ENCODE measurements around the gene GRIA1. TPM values are rescaled to one million over a fixed set of nuclear protein-coding genes. Genes with fewer than 3 reads are reported as not detected.

GRIA1 gene
- total RNA-seq, 1 experiment from 2014 or later = not detected

DNA sequence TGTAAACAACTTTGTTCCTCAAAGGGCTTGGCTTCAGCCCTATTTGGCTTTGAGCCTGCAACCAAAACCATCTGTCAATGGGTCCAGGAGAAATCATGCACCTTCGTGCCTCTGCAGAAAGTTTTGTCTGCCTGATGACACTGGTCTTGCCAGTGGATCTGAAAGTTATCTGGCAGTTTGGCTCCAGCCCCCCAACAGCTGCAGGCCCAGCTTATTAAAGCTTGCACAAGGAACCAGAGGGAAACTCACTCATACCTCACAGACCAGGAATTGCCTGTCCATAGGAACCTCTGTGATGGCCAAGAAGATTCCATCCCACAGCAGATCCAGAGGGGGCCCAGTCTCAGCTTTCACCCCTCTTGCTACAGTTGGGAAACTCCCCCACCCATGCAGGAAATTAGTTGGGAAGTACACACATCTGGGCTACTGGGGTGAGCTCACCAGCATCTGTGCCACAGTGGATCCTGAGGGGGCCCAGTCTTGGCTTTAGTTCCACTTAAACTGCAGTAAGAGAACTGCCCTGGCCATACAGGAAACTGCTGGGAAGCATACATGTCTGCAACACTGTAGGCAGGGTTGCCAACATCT, 265.5 kb downstream of the GRIA1 start:
- no peak for DNase-seq (ENCODE audit: low read depth, low spot score)
- ChIA-PET CTCF (no interaction called here), POLR2A (no interaction called here)
- TF ChIP-seq TCF7L2 (IDR thresholded peaks at IDR 0.05; ENCODE audit: low read depth, low read length) (no peak), SIN3A (IDR thresholded peaks at IDR 0.05; ENCODE audit: borderline replicate concordance, insufficient read depth, low read depth, low read length) (no peak), POLR2AphosphoS5 (IDR thresholded peaks at IDR 0.05; ENCODE audit: low read depth, low read length) (no peak)
- TF ChIP-seq, protein P1, sequence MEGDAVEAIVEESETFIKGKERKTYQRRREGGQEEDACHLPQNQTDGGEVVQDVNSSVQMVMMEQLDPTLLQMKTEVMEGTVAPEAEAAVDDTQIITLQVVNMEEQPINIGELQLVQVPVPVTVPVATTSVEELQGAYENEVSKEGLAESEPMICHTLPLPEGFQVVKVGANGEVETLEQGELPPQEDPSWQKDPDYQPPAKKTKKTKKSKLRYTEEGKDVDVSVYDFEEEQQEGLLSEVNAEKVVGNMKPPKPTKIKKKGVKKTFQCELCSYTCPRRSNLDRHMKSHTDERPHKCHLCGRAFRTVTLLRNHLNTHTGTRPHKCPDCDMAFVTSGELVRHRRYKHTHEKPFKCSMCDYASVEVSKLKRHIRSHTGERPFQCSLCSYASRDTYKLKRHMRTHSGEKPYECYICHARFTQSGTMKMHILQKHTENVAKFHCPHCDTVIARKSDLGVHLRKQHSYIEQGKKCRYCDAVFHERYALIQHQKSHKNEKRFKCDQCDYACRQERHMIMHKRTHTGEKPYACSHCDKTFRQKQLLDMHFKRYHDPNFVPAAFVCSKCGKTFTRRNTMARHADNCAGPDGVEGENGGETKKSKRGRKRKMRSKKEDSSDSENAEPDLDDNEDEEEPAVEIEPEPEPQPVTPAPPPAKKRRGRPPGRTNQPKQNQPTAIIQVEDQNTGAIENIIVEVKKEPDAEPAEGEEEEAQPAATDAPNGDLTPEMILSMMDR (IDR thresholded peaks at IDR 0.05) = no peak
- TF ChIP-seq, protein P2, sequence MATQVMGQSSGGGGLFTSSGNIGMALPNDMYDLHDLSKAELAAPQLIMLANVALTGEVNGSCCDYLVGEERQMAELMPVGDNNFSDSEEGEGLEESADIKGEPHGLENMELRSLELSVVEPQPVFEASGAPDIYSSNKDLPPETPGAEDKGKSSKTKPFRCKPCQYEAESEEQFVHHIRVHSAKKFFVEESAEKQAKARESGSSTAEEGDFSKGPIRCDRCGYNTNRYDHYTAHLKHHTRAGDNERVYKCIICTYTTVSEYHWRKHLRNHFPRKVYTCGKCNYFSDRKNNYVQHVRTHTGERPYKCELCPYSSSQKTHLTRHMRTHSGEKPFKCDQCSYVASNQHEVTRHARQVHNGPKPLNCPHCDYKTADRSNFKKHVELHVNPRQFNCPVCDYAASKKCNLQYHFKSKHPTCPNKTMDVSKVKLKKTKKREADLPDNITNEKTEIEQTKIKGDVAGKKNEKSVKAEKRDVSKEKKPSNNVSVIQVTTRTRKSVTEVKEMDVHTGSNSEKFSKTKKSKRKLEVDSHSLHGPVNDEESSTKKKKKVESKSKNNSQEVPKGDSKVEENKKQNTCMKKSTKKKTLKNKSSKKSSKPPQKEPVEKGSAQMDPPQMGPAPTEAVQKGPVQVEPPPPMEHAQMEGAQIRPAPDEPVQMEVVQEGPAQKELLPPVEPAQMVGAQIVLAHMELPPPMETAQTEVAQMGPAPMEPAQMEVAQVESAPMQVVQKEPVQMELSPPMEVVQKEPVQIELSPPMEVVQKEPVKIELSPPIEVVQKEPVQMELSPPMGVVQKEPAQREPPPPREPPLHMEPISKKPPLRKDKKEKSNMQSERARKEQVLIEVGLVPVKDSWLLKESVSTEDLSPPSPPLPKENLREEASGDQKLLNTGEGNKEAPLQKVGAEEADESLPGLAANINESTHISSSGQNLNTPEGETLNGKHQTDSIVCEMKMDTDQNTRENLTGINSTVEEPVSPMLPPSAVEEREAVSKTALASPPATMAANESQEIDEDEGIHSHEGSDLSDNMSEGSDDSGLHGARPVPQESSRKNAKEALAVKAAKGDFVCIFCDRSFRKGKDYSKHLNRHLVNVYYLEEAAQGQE (IDR thresholded peaks at IDR 0.05; ENCODE audit: insufficient read depth in 1 of 2, low read depth in 2 of 2, low read length in 1 of 2) = no peak
- no peak for ATAC-seq
- intact Hi-C loops (cut with micrococcal nuclease; ENCODE audit: unreplicated experiment) (no loop called here), in situ Hi-C loops (cut with HindIII; ENCODE audit: low pct_unique_long_range_greater_than_20kb, low sequenced_read_pairs) (no loop called here)
- H3K4me1 ChIP-seq (ENCODE audit: control insufficient read depth, insufficient read depth, low read length) = no peaks in the 10 kb centered on the region
- H3K9me3 ChIP-seq (ENCODE audit: control insufficient read depth, insufficient read depth, low read depth, low read length) = no peaks in the 10 kb centered on the region
- H3K27me3 ChIP-seq (ENCODE audit: control insufficient read depth, insufficient read depth, low read length) = no peaks in the 10 kb centered on the region
- no TSS peak for BruUV-seq (replicated peaks)
- H3K36me3 ChIP-seq (ENCODE audit: control insufficient read depth, insufficient read depth, low read length) = no peaks in the 10 kb centered on the region
- H3K4me3 ChIP-seq (ENCODE audit: low read depth in 2 of 2, low read length in 2 of 2) = no peak overlapping the region
- H3K27ac ChIP-seq (ENCODE audit: low read length) = no peak overlapping the region

DNA sequence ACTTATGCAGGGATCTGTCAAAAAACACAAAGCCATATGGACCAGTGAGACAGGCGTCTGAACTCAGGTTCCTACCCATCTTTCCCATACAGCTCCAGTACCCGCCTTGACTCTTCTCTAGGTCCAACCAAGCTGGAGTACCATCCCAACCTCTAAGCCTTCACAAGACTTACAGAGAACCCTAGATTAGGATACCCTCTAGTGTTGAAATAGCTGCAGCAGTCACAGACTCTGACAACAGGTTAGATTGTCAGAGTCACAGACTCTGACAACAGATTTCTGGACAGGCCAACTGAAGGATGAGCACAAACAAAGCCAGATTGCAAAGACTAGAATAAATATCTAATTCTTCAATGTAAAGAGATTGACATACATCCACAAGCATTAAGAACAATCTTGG, 266.1 kb downstream of the GRIA1 start:
- Histone ChIP-seq H3K9me3 (ENCODE audit: control insufficient read depth, insufficient read depth, low read depth, low read length) (no peaks in the 10 kb centered on the region), H3K4me3 (ENCODE audit: low read depth in 2 of 2, low read length in 2 of 2) (no peak overlapping the region), H3K27ac (ENCODE audit: low read length) (no peak overlapping the region), H3K36me3 (ENCODE audit: control insufficient read depth, insufficient read depth, low read length) (no peaks in the 10 kb centered on the region), H3K4me1 (ENCODE audit: control insufficient read depth, insufficient read depth, low read length) (no peaks in the 10 kb centered on the region), H3K27me3 (ENCODE audit: control insufficient read depth, insufficient read depth, low read length) (no peaks in the 10 kb centered on the region)
- no TSS peak for BruUV-seq (replicated peaks)
- intact Hi-C loops (cut with micrococcal nuclease; ENCODE audit: unreplicated experiment) = no loop called here
- in situ Hi-C loops (cut with HindIII; ENCODE audit: low pct_unique_long_range_greater_than_20kb, low sequenced_read_pairs) = no loop called here
- ATAC-seq (no peak), DNase-seq (ENCODE audit: low read depth, low spot score) (no peak)
- TF ChIP-seq TCF7L2 (IDR thresholded peaks at IDR 0.05; ENCODE audit: low read depth, low read length) (no peak), SIN3A (IDR thresholded peaks at IDR 0.05; ENCODE audit: borderline replicate concordance, insufficient read depth, low read depth, low read length) (no peak), POLR2AphosphoS5 (IDR thresholded peaks at IDR 0.05; ENCODE audit: low read depth, low read length) (no peak)
- TF ChIP-seq, protein P1 (IDR thresholded peaks at IDR 0.05) = no peak; the same call in 1 of the 2 replicates
- TF ChIP-seq, protein P2 (IDR thresholded peaks at IDR 0.05; ENCODE audit: insufficient read depth in 1 of 2, low read depth in 2 of 2, low read length in 1 of 2) = no peak
- ChIA-PET POLR2A (no interaction called here), CTCF (no interaction called here)
